GM19438 (cell line): Measurements from ENCODE around the gene FRMD5.

Experiments used
- ATAC-seq: cut with Tn5 transposase; IDR thresholded peaks from one replicate; pipeline ENCODE4 v1.9.1; 2021; ENCODE audit warnings: low read depth; ENCODE audit not compliant: unreplicated experiment

FRMD5 gene

DNA sequence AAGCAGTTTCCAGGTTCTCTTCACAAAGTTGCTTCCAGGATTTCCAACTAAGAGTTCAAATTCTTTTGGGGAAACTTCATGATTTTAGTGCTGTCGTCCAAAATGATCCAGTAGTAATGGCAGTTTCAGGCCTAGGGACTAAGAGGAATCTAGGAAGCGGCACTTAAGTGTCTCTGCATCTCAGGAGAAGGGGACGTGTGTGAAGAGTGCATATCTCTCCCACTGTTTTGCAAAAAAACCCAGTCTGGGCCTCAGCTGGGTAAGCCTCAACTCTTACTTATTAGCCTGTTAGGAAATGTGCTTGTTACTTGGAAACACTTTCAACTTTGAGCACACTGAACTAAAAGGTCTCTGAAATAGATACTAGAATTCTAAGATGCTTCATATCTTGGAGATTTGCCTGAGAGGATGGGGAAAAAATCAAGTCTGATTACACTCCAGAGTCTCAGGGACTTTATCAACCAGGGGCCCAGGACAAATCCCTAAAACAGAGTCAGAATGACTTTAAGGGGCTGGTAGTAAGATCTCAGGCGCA lies 286.5 kb downstream of the FRMD5 start:
- no peak for ATAC-seq

DNA sequence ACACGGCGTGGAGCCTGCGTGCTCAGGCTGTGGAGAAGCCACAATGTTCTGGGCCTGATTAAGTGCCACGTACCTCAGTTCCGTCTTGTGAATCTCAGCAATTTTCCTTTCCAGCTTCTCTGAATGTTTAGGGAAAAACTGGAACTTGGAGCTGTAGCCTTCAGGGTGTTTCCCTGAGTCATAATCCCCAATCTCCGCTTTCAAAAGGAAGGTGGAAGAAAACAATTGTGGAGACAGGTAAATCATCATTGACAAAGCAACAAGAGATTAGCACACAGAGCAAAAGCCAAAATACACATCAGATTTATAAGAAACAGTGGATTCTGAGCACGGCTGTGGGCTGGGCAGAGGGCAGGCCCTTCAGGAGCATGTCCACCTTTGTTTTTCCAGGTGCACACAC lies 289.3 kb downstream of the FRMD5 start:
- ATAC-seq = no peak

DNA sequence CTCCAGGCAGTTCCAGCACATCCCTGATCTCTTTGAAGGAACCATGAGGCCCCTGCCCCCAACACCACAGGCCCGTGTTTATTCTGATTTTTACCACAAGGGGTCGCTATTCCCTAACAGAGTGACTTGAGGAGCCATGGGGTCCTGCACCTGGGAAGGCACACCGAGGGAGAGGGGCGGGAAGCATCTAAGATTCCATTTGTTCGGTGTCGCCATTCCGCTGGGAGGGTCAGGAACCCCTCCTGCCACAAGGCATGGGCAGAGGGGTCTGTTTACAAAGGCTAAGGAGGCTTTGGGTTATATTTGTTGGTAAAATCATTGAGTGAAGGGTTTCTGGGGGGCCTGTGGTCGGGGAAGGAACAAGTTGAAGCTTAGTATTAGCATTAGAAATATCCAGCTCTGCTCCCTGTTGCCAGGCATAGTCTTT lies 291.2 kb downstream of the FRMD5 start:
- ATAC-seq = no peak

DNA sequence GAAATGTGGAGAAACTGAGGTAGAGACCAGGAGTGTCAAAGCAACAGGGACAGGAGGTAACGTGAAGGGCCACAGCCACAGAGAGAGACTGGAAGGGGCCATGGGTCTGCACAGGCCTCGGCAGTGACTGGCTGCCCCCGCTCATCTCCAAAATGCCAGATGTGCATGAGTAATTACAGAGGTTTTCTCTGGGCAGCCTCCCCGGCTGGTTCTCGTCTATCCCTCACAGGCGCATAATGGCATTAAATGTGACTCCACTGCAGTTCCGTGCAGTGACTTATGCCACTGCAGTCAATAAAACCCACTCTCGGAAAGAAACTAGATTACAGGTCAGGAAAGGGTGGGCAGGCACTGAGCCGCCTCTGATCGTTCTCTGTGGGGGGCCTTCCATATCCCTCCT lies 293.6 kb downstream of the FRMD5 start:
- ATAC-seq = no peak

DNA sequence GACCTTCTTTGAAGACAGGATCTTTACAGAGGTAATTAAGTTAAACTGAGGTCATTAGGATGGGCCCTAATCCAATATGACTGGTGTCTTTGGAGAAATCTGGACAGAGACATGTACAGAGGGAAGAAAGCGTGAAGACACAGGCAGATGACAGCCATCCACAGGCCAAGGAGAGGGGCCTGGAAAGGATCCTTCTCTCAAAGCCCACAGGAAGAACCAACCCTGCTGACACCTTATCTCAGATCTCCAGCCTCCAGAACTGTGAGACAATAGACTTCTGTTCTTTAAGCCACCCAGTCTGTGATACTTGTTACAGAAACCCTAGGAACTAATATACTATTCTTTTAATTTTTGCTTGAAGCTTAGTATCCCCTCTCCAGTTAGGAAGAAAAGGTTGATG lies 294.1 kb downstream of the FRMD5 start:
- no peak for ATAC-seq

DNA sequence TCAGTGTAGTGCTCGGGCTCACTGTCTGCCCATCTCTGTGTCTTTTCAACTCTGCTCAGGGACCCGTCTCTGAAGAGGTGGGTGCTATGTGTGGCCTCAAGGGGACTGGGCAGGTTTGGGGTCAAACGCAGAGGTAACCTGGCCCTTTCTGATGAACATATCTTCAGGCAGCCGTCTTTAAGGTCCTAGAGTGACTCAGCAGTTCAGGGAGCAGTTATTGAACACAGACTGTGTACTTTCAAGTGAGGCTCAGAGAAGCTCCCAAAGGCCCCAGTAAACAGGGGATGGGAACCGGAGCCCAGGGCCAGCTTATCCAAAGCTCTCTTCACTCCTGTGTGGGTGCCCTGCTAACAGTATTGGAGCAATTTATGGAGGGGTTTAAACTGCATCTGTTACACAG lies 295.1 kb downstream of the FRMD5 start:
- ATAC-seq = no peak

DNA sequence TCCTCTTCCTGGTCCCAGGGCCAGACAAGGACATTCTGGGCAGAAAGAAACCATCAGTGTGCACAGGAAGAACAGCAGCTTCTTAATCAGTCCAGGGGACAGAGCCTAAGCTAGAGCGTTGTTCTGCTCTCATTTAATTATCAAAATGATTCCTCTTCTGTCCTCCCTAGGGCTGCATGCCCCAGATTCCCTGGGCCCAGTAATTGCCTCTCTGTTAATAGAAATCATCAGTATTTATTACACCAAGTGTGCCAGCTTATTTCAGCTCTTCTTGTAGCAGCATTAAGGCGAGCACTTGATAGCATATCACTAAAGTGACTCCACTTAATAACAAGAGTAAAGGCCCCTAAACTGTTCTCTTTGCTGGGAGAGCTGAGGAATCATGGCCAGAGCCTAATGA lies 296.2 kb downstream of the FRMD5 start:
- no peak for ATAC-seq

DNA sequence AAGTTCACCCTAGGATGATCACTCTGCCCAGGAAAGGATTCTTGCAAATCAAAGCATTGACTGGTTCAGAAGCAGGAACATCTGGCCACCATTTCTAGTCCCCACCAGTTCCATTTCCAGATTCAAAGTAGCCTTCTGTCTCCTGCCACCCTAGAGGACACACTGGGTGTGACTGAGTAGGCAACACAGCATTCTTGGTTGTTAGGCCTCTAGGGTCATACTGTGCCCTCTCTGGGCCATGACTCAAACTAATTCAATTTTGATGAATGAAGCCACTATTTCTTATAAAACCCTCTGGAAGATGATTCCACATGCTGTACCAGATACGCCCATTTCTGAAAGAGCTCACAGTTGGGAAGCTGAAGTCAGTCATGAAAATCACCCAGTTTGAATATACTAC lies 298.5 kb downstream of the FRMD5 start:
- no peak for ATAC-seq

DNA sequence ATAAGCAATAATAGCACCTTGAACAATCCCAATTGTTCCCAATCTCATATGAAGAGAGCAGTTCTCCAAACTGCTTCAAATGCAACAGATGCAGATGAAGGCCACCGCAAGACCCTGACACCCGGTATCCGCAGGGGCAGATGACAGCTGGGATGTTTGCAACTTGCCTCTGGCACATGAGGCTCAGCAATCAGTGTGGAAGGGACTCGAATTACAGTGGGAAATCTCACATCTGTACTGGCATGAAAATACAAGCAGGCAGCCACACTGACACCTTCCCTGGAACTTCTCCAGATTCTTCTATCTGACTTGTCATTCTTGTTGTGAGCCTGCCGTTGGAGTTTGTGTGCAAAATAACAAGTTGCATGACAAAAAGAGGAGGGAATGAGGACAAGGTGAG lies 299.5 kb downstream of the FRMD5 start:
- no peak for ATAC-seq

DNA sequence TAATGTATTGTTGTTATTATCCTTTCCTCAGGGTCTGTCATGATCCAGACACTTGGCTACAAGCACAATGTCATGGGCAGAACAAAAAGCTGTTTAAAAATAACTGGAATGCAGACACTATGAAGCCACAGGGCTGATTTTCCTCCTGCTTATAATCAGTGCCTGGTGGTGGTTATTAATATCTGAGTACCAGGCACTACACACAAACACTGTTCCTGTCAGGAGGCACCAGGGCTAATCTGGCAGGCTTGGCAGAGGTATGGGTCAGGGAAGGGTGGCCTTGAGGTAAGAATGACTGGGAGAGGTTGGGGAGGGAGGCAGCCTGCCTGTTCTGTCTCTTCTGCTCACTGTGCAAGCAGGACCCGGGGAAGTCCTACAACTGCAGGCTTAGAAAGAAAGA lies 301.1 kb downstream of the FRMD5 start:
- ATAC-seq = no peak

DNA sequence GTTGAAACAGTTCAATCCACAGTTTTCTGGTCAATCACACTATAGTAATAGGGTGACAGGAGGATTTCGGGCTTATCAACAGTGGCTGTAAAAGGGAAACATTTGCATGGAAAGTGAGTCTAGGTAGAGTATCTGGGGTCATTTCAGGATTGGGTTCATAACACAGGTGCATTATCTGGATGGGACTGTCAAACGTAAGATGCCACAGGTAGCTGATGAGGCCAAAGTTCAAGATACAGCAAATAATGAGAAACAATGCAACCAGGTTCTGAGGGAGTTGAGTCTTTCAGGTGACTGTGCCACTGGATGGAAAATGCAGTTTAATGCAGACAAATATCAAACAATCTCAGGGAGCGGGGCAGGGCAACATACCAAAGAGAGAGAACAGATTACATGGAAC lies 306.0 kb downstream of the FRMD5 start:
- no peak for ATAC-seq

DNA sequence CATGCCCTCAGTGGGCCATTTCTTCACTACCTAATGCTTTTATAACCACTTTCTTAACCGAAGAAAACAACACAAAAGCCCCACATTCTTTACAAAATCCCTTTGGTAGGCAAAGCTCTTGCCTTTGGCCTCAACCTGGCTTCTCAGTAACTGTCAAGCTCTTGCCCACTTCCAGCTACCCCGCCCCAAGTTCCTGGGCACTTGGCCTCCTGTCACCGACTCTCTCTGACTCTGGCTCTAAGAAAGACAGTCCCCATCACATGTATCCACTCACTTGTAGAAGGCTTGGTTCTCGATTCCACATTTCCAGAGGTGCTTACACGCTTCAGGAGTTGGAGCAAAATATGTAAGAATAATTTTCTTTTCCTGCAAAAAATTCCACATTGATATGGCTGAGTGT lies 307.2 kb downstream of the FRMD5 start:
- ATAC-seq = no peak

DNA sequence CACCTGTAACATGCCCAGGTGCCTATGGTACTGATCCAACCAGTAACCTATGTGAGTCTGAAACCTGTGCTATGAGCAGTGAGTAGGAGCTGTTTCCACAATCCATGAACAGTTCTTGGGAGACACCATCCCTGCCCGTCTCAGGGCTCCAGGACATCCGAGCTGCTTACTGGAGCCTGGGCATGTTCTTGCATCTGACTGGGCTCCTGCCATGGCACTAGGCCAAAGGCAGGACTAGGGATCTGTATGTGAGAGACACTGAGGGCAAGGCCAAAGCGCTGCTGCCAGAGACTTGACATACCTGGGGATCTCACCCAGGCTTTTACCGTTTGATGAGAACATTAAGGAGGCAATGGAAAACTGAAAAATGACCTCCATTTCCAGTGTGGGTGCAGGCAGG lies 308.5 kb downstream of the FRMD5 start:
- no peak for ATAC-seq

DNA sequence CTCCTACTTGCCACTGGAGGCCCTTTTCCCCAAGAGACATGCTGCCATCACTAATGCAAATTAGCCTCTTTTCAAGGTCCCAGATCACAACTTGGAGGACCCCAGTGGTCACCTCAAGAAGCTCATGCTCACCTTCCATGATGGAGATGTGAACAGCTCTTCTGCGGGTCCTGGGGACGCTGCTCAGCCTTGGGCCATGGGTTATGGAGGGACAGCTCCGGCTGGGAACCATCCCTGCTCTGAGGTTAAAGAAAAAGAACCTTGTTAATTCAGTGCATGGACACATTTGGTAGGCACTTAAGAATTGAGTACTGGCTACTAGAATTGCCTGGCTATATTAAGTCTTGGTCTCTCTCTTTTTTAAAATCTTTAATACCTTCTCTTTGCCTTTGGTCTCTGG lies 311.5 kb downstream of the FRMD5 start:
- ATAC-seq = no peak

DNA sequence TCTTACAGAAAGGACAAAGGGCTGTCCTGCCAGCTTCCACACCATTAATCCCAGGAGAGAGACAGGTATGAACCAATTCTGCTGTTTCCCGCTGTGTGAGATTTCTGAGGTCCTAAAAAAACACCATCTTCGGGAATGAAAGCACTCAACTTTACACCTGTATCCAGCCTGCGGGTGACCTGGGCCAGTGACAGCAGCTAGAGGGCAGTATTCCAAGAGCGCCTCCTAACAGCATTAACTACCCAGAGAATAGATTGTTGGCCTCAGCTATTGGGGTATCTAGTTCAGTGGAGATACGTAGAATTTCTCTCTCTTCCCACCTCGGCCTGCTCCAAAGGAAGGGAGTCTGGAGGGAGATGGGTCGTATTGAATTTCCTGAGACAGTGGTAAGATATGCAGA lies 313.1 kb downstream of the FRMD5 start:
- ATAC-seq = no peak

DNA sequence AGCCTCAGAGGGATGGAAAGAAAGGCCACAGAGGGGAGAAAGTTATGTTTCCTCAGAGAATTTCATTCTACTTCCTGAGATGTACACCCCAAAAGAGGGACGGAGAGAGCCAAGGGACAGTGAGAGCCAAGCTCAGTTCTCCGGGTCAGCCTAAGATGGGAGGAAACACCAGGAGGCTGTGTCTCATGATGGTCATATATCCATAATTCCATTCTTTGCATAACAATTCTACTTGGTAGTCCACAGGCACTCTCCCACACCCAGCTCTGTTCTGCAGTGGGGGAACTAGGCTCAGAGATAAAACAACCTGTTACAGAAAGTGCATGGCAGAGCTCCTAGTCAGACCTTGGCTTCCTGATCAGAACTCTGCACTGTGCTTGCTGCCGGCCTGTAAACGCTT lies 313.8 kb downstream of the FRMD5 start:
- no peak for ATAC-seq

DNA sequence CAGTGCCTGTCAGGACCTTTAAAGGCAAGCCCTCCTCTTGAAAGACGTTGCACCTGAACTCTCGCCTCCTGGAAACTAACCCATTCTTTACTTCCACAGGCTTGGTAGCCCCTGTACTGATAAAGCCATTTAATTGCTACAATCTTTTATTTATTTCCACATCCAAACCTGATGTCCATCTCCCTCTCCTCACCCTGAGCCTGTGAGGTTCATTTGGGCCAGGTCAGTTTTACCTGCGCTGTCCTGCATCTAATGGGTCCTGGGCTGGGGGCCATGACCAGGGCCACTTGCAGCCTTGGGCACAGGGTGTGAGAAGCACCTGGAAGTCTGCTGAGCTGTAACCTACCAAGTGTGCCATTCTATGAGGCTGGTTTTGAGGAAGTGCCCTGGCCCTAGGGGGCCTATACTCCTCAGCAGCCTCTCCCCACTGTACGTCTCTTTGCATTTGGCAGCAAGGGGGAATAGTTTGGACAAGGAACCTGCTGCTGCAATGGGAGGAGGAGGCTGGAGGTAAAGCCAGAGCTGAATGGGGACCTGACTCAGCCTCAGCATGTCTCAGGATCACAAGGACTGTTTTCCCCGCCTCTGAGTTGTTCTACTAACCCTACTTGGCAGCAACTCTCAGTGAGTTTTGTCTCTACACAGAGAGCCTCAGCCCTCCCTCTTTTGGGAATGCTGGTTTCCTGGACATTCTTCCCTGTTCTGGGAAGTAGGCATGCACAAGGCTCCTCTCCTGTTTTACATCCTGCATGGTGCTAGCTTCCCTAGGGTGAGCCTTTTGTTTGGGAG lies 314.5 kb downstream of the FRMD5 start:
- ATAC-seq = no peak

DNA sequence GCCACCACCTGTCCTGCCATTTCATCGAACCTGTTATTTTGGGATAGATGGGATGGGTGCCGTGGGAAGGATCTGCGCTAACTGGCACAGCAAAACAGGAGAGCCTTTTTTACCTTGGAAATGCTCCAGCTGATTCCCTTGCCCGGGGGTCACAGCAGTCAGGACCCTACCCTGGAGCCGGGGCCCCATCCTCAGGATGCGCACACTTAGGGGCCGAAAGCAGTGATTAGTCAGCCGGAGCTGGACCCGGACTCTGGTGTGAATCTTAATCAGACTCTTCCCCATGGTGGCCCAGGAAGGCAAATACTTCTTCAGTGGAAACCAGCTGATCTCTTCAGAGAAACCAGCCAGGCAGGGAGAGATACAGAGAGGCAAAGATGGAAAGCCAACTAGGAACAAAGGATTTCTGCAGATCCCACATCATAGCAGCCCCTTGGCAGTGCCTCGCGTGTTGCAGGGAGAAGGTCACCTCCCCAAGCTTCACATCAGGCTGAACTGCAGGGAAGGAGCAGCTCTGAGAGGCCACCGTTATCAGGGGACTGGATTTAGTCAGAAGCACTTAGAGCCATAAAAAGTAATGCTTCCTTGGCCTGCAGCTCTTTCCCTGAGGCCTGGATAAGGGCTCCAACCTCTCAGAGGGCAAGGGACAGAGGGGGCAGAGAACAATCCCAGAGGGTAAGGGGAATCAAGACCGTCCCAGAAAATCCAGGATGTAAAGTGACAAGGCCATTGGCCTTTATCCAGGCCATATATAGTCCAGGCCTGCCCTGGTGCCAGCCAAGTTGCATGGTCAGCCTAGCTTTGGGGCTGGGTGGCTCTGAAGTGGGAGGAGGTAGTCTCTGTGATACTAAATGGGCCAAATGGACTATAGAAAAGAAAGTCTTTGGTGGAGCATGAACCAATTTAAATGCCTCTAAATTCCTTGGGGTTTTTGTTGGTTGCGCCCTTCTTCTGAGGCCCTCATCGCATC lies 315.4 kb downstream of the FRMD5 start:
- no peak for ATAC-seq

DNA sequence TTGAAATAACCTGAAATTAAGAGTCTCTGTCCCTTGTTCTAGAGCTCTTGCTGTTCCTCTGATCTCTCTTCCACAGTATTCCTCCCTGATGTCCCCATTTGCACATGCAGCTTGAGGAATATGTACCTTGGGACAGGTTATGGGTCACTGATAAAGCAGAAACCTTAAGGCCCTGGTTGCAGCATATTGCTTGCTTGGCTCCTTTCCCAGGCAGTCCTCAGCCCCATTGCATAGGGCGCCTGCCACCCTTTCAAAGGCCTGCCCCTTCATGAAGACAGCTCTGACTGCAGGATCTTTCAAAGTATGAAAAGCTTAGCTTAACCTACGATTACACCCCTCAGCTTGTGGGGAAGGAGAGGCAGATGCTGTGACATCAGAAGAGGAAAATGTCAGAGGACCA lies 316.6 kb downstream of the FRMD5 start:
- no peak for ATAC-seq

DNA sequence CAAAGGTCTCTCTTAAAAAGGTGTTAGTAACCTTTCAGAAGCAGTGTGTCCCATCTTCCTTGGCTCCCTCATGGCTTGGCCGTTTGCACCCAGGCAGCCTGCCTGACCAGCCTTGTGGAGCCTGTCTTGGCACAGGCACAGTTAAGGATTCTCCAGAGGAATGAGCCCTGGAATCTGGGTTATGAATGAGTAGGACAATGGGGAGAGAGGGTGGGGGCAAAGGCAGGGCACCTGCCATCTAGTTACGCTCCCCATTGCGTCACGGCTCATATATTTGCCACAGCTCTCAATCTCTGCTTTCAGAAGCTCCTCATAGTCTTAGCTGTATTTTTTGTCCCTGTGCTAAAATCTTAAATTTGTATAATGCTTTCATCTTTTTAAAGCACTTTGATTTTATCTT lies 317.7 kb downstream of the FRMD5 start:
- ATAC-seq = no peak

DNA sequence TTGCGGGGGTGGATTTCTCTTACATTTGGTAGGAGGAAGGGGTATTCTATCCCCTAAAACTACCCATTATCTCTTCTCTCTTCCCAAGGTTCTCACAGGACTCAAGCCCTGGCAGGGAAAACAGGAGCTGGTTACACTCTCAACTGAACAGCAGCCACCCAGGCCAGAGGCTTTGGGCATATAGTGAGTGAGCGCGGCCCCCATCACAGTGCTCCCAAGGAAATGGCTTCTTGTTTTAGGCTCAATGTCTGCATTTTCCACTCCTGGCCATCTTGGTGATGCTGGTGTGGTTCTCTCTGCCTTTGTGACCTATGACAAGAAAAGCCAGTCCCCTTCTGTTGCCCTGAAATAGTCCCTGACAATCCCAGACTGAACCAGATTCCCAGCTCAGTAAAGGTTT lies 318.2 kb downstream of the FRMD5 start:
- no peak for ATAC-seq

DNA sequence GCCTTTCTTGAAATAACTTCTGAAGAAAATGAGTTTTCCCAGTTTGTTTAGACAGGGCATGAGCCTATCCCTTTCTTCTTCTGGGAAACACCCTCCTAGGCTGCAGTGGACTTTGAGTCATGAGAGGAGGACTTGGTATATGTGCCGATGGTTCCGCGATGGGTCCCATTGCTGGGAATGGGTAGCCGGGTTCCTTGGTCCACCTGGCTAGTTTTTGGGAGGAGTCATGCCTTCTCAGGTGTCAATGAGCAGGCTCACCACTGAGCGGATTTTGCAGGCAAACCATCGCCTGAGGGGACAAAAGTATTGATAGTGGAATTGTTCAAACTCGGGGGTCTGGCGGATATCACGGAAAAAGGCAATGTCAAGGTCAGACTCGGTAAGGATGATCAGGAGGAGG lies 321.4 kb downstream of the FRMD5 start:
- ATAC-seq = no peak
